ENCODE results near the gene HPN. TPM values are rescaled to one million over a fixed set of nuclear protein-coding genes. Genes with fewer than 3 reads are reported as not detected.
"Not testable (repeated sequence)": the region's sequence is repeated elsewhere in the genome, so short reads cannot be mapped to it uniquely, and the experiment has no call there.

The HPN gene
- total RNA-seq, 6 experiments from 2014 or later, result not detected

DNA sequence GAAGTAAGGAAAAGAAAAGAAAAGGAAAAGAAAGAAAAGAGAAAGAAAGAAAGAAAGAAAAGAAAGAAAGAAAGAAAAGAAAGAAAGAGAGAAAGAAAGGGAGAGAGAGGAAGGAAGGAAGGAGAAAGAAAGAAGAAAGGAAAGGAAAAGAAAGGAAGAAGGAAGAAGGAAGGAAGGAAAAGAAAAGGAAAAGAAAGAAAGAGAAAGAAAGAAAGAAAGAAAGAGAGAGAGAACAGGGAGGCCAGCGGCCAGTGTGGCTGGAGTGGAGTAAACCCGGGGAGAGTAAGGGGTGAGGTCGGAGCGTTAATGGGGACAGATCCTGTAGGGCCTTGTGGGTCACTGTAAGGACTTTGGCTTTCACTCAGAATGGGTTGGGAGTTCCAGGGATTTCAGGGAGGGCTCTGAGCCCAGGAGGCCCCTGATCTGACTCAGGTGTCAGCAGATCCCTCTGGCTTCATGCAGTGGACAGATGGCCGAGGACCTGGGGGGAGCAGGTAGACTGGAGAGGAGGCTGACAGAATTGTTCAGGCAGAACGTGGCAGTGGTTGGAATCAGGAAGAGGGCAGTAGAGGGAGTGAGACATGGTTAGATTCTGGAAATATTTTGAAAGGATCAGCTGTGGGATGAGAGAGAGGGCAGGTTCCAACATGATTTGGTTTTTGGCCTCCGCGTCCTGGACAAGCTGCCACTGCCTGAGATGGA, 54.3 kb downstream of the HPN start:
- DNase-seq, result no peak
- H3K4me1 Mint-ChIP-seq (ENCODE audit: low read depth), result peaks cover under 1% of the 10 kb centered on the region; the same call in 1 of the 2 replicates
- peaks cover 11% of the 10 kb centered on the region for H3K27me3 Mint-ChIP-seq (ENCODE audit: insufficient read depth)
- TF ChIP-seq CTCF (IDR thresholded peaks at IDR 0.05), result no peak
- H3K9me3 Mint-ChIP-seq, result no peaks in the 10 kb centered on the region
- H3K36me3 Mint-ChIP-seq (ENCODE audit: low read depth), result no peaks in the 10 kb centered on the region
- no peak overlapping the region for H3K27ac Mint-ChIP-seq
- H3K4me3 Mint-ChIP-seq, result no peak overlapping the region

GRCh38 chr19:35098413-35099049, 57.0 kb downstream of the HPN start:
- H3K27ac Mint-ChIP-seq, result no peak overlapping the region
- no peak overlapping the region for H3K4me3 Mint-ChIP-seq
- no peak for TF ChIP-seq CTCF (IDR thresholded peaks at IDR 0.05)
- DNase-seq, result no peak
- H3K9me3 Mint-ChIP-seq, result no peaks in the 10 kb centered on the region; the same call in 1 of the 2 replicates
- H3K36me3 Mint-ChIP-seq (ENCODE audit: low read depth), result no peaks in the 10 kb centered on the region
- no peaks in the 10 kb centered on the region; the same call in 1 of the 2 replicates for H3K4me1 Mint-ChIP-seq (ENCODE audit: low read depth)
- H3K27me3 Mint-ChIP-seq (ENCODE audit: insufficient read depth), result peaks cover 14% of the 10 kb centered on the region

DNA sequence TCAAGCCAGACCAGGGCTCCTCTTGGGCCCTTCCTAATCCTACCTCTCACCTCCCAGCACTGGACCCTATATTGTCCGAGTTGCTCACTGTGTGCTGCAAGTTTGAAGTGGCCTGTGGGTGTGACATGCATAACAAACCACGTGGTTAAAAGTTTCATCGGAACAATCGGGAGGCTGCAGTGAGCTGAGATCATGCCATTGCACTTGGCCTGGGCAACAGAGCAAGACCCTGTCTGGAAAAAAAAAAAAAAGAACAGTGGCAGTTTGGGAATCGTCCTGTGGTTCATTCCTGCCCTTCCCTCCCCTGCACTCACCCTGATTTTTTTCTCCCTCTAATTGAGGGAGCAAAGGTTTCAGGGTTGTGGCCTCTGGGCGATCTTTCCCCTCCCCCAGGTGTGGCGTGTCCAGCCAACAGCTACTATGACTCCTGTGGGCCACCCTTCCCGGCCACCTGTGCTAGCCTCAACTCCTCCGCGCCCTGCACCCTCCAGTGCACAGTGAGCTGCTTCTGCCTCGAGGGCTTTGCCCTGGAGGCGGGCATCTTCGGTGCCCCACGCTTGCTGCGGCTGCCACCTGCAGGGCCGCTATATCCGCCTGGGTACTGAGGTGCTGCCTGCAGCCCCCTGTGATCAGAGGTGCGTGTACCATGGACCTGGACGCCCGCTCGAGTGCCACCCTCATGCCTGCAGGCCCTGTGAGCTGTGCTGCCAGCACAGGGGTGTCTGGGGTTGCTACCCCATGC, 57.8 kb downstream of the HPN start:
- no peak overlapping the region for H3K27ac Mint-ChIP-seq
- no peak for DNase-seq
- peaks cover 18% of the 10 kb centered on the region for H3K27me3 Mint-ChIP-seq (ENCODE audit: insufficient read depth)
- H3K4me1 Mint-ChIP-seq (ENCODE audit: low read depth), result no peaks in the 10 kb centered on the region; the same call in 1 of the 2 replicates
- H3K9me3 Mint-ChIP-seq, result no peaks in the 10 kb centered on the region; the same call in 1 of the 2 replicates
- no peak for TF ChIP-seq CTCF (IDR thresholded peaks at IDR 0.05)
- H3K4me3 Mint-ChIP-seq, result no peak overlapping the region
- H3K36me3 Mint-ChIP-seq (ENCODE audit: low read depth), result no peaks in the 10 kb centered on the region

- H3K36me3 Mint-ChIP-seq (ENCODE audit: low read depth), result no peaks in the 10 kb centered on the region
- no peaks in the 10 kb centered on the region; the same call in 1 of the 2 replicates for H3K9me3 Mint-ChIP-seq
- H3K27ac Mint-ChIP-seq, result no peak overlapping the region
- H3K27me3 Mint-ChIP-seq (ENCODE audit: insufficient read depth), result peaks cover 16% of the 10 kb centered on the region
- DNase-seq, result no peak
- no peak for TF ChIP-seq CTCF (IDR thresholded peaks at IDR 0.05)
- H3K4me1 Mint-ChIP-seq (ENCODE audit: low read depth), result no peaks in the 10 kb centered on the region; the same call in 1 of the 2 replicates
- H3K4me3 Mint-ChIP-seq, result no peak overlapping the region
Measured at GRCh38 chr19:35099897-35100275, 58.4 kb downstream of the HPN start.

DNA sequence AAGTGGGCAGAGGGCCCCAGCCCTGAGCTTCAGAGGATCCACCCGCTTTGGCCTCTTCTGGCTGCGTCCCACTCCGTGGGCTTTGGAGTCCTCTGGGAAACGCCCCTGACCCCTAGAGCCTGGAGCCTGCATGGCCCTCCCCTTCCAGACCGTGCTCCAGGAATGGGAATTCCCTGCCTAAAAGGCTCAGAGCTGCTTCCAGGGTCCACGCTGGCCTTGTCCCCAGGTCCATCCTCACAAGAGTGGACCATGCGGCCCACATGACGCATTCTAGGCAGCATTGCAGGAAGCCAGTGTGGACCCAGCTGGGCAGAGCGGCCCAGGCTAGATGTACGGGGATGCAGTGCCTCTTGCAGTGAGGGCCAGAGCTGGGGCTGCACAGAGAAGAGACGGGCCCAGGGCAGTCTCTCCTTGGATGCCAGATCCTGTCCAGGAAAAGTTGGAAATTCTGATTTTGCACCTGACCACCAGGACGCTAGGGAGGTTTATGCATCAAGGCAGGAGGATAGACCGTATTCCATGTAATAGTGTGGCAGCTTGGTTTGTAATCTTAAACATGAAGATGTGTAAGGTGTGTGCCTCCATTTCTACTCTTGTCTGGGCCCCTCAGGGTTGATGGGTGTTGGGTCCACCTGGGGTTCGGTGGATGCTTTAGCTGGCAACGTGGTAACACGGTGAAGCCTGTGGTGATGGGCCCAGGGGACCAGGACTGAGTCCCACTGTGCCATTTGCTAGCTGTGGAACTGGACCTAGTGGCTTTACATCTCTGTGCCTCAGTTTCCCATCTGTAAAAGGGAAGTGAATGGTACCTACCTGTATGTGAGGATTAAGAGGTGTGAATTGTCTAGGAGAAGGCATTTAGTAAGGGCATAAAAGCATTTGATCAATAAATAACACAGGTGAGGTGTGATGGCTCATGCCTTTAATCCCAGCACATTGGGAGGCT, 59.3 kb downstream of the HPN start:
- no peaks in the 10 kb centered on the region; the same call in 1 of the 2 replicates for H3K9me3 Mint-ChIP-seq
- no peak for TF ChIP-seq CTCF (IDR thresholded peaks at IDR 0.05)
- no peaks in the 10 kb centered on the region for H3K36me3 Mint-ChIP-seq (ENCODE audit: low read depth)
- H3K27me3 Mint-ChIP-seq (ENCODE audit: insufficient read depth), result peaks cover 12% of the 10 kb centered on the region
- no peak overlapping the region for H3K4me3 Mint-ChIP-seq
- no peak for DNase-seq
- no peaks in the 10 kb centered on the region; the same call in 1 of the 2 replicates for H3K4me1 Mint-ChIP-seq (ENCODE audit: low read depth)
- no peak overlapping the region for H3K27ac Mint-ChIP-seq

DNA sequence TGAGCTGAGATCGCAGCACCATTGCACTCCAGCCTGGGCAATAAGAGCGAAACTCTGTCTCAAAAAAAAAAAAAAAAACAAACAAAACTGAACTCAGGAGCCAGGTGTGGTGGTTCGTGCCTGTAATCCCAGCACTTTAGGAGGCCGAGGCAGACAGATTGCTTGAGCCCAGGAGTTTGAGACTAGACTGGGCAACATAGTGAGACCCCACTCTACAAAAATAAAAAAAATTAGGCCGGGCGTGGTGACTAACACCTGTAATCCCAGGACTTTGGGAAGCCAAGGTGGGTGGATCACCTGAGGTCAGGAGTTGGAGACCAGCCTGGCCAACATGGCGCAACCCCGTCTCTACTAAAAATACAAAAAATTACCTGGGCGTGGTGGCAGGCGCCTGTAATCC, 60.4 kb downstream of the HPN start:
- DNase-seq; H3K4me1 Mint-ChIP-seq (ENCODE audit: low read depth); H3K36me3 Mint-ChIP-seq (ENCODE audit: low read depth); H3K9me3 Mint-ChIP-seq; H3K4me3 Mint-ChIP-seq; H3K27ac Mint-ChIP-seq: not testable (repeated sequence)
- H3K27me3 Mint-ChIP-seq (ENCODE audit: insufficient read depth), result peaks cover 11% of the 10 kb centered on the region

DNA sequence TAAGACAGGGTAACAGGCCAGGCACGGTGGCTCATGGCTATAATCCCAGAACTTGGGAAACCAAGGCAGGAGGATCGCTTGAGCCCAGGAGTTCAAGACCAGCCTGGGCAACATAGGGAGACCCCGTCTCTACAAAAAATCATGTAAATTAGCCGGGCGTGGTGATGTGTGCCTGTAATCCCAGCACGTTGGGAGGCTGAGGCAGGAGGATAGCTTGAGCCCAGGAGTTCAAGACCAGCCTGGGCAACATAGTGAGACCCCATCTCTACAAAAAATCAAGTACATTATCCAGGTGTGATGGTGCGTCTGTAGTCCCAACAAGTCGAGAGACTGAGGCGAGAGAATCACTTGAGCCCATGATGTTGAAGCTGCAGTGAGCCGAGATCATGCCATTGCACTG, 62.1 kb downstream of the HPN start:
- not testable (repeated sequence) for H3K27ac Mint-ChIP-seq, H3K9me3 Mint-ChIP-seq

More for the DNA sequence above, 62.1 kb downstream of the HPN start:
- H3K27me3 Mint-ChIP-seq (ENCODE audit: insufficient read depth); H3K4me1 Mint-ChIP-seq (ENCODE audit: low read depth); H3K4me3 Mint-ChIP-seq; H3K36me3 Mint-ChIP-seq (ENCODE audit: low read depth); DNase-seq: not testable (repeated sequence)
